Suppressor macrophage treated with lipopolysaccharide for 1 hour (primary cell): Measurements from ENCODE around the gene IL2RA.
A peak's percentile ranks its signal among the peaks of the same experiment; 100 is the strongest.
"Not testable (repeated sequence)": the region's sequence is repeated elsewhere in the genome, so short reads cannot be mapped to it uniquely, and the experiment has no call there.

Experiments
- DNase-seq, 3 donors: peaks; one replicate each; pipeline ENCODE4 v3.0.0-alpha.2; 2020 to 2022

The IL2RA gene

DNA sequence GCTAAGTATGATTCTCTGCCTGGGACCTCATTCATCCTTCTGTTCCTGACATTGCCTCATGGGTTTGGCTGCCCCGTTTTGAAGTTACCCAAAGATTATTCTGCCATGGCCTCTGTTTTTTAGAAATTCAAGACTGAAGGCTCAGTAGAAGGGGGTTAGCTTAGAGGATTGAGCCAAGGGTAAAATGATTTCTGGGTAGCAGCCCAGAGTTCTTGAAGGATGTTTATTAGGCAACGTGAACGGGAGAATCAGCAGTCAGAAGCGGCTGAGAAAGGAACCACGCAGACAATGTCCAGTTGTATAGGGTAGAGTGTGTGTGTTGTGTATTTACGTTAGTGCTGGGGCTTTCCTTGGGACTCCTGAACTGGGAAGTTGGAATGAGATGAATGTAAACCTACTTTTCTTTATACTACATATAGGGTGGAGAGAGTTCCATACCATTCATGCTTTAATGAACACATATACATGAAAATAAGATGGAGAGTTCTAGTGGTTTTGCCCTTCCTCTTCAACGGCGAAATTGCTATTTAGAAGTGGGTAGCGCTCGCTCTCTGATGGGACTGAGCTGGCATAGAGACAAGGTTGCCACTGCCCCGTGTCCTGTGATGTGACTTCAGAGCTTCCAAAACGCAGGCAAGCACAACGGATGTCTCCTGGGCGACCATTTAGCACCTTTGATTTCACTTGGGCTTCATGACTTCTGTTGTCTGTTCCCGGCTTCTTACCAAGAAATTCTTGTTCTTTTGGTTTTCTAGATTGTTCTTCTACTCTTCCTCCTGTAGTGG is 49.9 kb downstream of the IL2RA start:
- DNase-seq, result no peak

DNA sequence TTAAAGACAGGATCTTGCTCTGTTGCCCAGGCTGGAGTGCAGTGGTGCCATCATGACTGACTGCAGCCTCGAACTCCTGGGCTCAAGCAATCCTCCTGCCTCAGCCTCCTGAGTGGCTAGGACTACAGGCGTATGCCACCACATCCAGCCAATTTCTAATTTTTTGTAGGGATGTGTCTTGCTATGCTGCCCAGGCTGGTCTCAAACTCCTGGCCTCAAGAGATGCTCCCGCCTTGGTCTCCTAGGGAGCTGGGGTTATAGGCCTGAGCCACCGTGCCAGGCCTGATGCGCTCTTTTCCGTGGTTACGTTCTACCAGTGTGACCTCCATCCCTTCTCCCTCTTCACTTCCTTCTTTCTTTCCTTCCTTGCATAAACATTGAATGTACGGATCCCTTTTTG is 50.6 kb downstream of the IL2RA start:
- no peak for DNase-seq

DNA sequence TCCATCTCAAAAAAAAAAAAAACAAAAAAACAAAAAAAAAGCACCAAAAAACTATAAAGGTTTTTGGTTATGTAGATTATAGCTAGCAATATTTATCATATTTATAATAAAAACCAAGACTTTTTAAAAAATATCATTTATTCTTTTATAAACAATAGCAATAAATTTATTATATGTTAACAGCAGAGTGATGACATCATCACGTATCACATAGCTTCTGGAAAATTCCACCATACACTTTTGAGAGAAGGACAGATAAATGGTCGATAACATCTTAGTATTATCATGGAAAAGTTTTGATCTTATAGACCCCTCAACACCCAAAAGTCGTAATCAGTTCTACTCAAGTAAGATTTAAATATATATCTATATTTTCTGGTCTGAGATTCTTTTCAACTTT is 51.6 kb downstream of the IL2RA start:
- DNase-seq, result no peak

DNA sequence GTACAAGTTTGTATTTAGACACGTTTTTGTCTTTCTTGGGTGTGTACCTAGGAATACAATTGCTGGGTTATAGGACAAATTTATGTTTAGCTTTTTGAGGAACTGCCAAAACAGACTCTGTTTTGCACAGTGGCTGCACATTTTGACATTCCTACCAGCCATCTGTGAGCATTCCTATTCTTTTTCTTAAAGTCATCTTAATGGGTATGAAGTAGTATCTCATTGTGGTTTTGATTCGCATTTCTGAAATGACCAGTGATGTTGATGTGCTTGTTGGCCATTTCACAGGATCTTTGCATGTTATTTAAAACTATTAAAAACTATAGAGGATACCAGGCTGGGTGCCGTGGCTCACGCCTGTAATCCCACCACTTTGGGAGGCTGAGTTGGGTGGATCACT is 52.2 kb downstream of the IL2RA start:
- DNase-seq, result no peak

DNA sequence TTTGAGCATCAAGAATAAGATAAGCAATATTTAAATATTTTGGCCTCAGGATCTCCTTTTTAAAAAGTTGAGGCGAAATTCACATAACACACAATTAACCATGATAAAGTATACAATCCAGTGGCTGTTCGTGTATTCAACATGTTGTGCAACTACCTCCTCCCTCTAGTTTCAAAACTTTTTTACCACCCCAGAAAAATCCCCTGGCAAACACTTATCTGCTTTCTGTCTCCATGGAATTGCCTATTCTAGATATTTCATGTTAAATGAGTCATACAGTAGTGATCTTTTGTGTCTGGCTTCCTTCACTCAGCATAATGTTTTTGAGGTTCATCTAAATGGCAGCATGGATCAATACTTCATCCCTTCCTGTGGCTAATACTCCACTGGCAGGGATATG is 53.0 kb downstream of the IL2RA start:
- DNase-seq, result peak; percentile 76 to 94 (median 90)

DNA sequence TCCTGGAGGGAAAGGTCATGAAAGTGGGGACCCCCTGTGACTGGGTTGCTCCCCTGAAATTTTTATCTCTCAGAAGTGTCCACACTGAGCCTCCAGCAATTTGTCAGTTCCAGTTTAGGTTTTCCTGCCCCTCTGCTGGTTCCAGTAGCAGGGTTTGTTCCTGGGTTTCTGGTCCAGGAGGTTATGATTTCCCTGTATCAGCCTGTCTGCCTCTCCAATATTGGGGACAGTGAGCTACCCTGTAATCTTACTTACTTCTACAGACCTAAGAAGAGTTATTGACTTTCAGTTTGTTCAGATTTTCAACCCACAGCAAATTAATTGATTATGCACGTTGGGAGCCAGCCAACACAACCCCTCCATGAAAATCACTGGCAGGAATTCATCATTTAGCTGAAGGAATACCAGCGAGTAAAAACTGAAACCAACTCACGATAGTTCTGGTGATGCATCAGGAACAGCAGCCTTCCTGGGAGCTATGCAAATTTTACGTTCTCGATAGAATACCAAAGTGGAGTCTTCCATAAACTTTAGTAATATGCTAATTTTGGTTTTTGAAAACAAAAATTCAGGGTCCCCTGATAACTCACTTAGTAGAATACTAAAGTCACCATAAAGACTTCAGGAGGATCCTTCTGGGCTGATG is 53.5 kb downstream of the IL2RA start:
- peak in 2 of 3 donors; percentile 22 to 45 for DNase-seq

DNA sequence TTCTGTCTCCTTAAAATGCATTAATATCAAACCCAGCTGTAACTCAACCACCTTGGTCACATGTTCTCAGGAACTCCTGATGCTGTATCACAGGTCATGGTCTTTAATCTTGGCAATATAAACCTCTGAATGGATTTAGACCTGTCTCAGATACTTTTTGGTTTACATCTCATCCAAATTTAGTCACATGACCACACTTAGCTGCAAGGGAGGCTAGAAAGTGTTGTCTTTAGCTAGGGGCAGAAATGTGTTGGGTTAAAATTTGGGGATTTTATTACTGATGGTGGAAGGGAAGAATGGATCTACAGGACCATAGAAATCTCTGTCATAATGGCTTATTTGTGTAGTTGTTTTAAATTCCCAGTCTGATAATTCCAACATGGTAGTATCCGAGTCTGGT is 55.2 kb downstream of the IL2RA start:
- DNase-seq, result no peak

DNA sequence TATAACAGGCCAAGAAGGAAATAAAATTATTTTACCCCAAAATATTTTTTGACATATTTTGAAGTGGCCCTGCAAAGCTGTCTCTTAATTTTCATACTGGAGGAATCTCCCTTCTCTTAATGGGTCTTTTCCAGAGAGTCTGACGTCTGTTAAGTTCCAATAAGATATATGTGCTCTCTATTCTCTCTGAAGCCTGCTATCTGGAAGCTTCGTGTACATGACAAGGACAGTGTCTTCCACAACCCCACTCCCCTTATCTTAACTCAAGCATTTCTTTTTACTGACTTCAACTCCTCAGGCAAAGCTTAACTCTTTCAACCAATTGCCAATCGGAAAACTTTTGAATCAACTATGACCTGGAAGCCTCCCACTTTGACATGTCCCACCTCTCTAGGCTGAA is 55.6 kb downstream of the IL2RA start:
- DNase-seq, result no peak

DNA sequence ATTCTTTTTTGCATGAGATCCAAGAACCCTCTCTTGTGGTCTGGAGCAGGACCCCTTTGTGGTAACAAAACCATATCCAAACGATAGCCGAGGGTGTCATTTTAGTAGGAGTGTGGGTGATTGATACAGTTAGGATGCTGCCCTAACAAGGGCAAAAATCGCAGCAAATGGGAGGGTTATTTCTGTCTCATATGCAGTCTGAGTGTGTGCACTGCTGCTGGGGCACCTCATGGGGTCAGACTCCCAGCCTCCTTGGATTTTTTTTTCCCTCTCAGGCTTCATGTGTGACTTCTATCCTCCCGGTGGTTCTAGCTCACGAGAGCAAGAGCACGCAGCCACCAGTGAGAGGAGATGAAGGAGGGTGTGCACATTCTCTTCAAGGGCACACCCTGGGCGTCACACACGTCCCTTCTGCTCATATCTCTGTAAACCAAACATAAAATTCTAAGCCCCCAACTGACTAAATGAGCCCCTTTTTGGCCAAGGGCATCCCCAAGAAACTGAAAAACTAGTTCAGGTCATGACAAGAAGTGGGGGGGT is 56.2 kb downstream of the IL2RA start:
- no peak for DNase-seq

DNA sequence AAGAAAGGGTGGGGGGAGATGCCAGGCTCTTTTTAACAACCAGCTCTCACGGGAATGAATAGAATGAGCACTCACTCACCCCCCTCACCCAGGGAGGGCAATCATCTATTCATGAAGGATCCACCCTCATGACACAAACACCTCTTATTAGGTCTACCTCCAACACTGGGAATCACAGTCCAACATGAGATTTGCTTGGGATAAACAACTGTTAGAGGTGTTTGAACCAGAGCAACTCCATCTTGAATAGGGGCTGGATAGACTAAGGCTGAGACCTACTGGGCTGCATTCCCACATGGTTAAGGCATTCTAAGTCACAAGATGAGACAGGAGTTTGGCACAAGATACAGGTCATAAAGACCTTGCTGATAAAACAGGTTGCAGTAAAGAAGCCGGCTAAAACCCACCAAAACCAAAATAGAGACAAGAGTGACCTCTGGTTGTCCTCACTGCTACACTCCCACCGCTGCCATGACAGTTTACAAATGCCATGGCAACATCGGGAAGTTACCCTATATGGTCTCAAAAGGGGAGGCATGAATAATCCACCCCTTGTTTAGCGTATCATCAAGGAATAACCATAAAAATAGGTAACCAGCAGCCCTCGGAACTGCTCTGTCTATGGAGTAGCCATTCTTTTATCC is 56.9 kb downstream of the IL2RA start:
- DNase-seq, result not testable (repeated sequence)

DNA sequence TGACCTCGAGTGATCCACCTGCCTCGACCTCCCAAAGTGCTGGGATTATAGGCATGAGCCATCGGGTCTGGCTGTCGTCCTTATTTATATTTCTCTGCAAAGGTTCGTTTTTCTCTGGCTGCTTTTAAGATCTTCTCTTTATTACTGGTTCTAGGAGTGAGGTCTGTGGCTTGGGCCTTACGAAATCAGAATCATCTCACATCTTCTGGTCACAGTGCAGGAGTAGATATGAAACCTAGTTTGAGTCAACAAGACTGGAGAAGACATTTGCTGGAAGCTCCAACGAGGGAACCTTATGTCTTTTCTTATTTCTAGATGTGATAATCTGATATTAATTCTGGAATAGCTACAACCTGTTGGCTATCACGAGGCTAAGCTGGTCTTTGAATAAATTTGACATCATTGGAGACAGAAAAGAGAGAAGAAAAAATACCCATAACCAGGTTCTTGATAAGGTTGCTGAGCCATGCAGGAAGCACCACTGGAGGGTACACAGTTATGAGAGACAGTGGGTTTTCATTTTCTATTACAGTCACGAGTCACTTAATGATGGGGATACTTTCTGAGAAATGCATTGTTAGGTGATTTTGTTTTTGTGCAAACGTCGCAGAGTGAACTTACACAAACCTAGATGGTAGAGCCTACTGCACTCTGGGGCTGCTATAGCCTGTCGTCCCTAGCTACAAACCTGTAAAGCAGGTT is 59.2 kb downstream of the IL2RA start:
- DNase-seq, result no peak

DNA sequence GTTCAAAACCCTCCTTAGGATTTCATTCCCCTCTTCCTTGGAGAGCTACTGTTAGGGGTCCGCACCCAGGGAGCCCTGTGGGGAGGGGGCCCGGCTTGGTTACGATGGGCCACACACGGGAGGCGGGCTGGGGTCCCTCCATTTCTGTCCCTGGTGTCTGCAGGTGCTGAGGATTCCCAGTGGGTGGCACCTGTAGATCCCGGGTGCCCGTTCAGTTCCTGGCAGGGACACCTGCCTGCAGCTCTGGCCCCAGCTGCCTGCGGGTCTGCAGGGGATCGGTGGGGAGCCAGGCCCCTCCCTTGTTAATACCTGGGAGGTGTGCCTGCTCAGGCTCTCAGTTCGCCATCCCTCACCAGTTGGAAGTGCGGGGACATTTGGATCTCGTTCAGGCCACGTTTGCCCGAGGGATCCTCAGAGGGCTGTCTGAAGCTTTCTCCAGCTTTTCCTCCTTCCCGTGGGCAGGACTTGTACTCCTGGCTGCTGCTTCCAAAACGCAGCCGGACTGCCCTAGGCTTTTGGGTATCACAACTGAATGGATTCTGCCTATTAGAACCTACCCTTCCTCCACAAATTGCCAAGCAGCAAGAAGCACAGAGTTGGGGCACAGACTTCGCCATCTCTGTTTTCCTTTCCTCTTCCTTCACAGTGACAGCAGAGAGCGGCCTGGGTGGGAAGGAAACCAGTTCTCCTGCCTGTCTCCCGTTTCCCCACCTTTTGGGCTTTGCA is 62.6 kb downstream of the IL2RA start:
- DNase-seq, result no peak

DNA sequence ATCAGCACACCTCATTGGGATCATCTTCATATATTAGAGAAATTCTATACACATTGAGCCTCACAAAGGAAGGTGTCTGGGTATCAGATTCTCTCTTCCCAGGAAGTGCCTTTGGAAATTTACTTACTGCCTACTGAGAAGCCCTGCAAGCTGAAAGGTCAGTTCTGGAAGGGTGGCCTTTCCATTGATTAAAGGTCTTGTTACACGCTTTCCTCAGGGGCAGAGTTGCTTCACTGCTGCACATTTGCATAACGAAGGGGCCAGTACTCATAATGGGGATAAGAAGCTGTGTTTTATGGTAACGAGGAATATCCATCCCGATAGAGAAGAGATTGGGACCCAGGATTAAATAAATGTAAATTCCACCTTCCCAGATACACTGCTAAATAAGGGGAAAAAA is 65.5 kb downstream of the IL2RA start:
- DNase-seq, result no peak

DNA sequence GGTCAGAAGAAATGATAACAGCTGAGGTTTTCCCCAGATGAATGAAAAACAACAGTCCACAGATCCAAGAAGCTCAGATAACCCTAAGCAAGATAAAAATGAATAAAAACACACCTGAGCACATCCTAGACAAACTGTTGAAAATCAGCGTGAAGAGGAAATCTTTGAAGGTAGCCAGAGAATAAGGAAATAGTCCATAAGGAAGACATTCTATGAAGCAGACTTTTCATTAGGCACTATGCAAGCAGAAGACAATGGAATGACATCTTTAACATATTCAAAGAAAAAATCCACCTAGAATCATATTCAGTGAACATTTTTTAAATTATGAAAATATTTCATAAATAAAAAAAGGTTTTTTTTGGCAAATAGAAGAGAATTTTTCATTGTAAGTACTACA is 69.8 kb downstream of the IL2RA start:
- no peak for DNase-seq

DNA sequence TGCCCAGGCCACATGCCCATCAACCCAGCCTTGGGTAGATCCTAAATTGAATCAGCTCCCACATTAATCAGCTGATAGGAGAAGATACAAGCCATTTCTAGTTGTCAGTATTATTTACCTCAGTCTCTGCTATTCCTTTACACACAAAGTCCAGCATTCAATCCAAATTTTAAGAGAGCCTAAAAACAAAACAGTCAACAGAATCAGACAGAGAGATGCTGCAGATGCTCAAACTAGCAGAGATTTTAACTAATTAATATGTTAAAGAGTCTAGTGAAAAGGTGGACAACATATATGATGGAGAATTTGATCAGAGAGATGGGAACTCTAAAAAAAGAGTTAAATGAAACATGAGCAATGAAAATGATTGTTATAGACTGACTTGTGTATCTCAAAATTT is 70.5 kb downstream of the IL2RA start:
- no peak for DNase-seq

DNA sequence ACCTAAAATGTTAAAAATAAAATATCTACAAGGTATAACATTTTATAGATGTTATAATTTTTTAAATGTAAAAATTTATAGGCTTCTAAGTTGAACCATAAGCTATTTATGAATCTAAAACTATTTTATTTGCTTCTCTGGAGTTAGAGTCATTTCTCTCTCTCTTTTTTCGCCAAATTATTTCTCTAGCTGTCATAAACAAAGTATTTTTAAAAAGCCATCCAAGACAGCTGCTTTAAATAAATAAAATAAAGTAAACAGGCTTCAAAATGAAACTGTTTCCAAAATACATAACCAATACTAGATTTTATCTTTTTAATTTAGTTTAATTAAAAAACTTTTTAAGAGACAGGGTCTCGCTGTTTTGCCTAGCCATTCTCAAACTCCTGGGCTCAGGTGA is 72.4 kb downstream of the IL2RA start:
- no peak for DNase-seq

DNA sequence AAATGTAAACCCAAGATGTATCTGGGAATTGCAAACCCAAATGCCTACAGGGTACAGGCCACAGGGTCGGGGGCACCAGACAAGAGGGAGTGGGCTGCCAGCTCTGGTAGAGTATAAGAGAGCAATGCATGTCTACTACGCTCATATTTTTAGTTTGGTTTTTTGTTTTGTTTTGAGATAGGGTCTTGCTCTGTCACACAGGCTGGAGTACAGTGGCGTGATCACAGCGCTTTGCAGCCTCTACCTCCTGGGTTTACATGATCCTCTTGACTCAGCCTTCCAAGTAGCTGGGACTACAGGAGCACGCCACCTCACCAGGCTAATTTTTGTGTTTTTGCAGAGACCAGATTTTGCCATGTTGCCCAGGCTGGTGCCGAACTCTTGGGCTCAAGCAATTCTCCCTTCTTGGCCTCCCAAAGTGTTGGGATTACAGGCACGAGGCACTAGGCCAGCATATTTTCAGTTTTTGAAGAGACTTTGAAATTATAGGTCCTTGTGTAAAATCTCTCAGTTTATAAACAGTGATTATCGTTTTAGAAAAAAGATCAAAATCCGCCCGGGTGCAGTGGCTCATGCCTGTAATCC is 73.7 kb downstream of the IL2RA start:
- DNase-seq, result no peak

DNA sequence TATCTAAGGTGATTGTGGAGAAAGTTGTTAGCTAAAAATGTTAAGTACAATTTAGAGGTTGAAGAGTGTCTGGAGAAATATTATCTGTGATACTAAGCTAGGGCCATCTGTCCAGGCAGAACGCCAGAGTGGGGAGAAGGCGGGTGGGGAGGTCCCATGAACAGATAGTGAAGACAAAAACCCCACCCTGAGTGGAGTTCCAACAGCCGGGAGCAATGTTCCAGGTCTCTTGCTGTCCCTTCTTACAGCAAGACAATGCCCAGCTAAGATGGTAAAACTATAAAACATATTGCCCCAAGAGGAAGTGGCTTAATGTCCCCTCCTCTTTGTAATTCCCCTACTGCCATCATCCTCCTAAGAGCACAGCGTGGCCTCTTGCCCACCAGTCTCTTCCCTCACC is 74.4 kb downstream of the IL2RA start:
- DNase-seq, result peak; percentile 68 to 70 (median 69)

DNA sequence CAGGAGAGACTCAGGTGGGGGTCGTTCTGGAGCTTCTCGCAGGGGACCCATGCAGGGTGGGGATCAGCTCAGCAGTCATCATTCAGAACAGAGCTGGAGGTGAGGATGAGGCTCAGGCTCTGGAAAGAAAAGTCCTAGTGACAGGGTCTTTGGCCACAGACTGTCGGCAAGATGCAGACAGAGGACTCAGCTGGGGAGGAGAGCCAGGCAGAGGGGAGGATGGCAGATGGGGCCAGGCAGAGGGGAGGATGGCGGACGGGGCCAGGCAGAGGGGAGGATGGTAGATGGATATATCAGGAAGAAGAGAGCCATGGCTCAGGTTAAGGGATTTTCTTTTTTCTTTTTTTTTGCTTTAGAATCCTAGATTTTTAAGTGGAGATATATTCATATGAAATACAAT is 77.1 kb downstream of the IL2RA start:
- no peak for DNase-seq

DNA sequence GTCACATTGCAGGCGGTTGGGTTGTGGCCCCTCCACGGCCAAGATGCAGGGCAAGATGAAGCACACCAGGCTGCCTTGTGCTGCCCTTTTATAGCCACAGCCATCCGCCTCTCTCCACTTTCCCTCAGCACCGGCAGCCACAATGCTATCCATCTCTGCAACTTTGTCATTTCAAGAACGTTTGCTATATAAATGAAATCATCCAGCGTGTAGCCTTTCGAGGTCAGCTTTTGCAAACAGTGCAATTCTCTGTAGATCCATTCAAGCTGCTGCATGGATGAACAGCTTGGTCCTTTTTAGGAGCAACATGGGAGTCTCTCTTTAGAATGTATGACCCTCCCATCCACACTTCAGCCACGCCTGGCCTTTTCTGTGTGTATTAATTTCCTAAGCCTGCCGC is 78.4 kb downstream of the IL2RA start:
- DNase-seq, result no peak

DNA sequence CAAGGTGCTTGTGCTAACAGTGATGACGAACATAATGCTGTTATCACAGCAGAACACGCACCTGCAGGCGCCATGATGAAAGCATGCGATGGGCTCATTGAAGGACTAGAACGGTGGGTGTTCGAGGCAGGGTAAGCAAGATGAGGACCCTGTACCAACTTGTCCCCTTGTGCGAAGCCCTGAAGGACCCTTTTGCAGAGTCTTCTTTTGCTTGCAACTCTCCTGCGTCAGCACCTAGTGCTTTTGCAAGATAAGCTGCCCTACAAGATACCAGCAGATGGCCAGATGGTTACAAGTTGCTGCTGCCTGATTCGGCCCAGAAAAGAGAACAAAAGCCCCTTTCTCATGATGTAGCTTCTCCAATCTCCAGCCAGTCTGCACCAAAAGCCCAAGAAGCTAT is 80.6 kb downstream of the IL2RA start:
- DNase-seq, result no peak

DNA sequence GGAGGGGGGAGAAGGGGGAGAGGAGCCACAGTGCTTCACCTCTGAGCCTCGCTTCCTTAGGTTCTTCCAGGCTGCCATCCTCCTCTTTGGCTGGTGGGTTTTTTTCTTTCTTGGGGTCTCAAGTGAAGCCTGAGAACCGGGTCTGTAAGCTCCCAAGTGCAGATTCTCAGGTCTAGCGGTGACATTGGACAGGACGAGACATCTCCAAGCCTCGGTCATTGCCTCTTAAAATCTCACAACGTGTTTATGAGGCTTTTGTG is 84.0 kb downstream of the IL2RA start:
- DNase-seq, result no peak
